ENCODE results near the gene CDC42EP3. TPM values are rescaled to one million over a fixed set of nuclear protein-coding genes. Genes with fewer than 3 reads are reported as not detected.

CDC42EP3 gene
- polyA plus RNA-seq, 3 donors: 47.0 to 51.7 (median 49.5) TPM

DNA sequence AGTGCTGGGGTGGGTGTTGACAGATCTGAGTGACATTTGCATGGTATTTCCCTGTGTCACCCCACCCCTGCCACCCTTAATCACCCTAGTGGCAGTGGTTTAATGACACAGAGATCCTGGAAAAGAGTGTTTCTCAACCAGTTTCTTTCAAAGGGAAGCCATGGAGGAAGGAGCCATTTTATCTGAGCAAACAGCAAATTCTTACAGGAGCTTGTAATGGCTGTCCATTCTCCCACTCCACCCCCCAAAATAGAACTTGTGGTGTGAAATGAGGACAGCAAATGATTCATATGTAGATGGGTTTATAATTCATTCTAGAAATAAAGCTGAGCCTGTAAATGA lies 51.5 kb downstream of the CDC42EP3 start:
- DNase-seq (ENCODE audit: low read depth in 3 of 3, low spot score in 2 of 3): no peak

DNA sequence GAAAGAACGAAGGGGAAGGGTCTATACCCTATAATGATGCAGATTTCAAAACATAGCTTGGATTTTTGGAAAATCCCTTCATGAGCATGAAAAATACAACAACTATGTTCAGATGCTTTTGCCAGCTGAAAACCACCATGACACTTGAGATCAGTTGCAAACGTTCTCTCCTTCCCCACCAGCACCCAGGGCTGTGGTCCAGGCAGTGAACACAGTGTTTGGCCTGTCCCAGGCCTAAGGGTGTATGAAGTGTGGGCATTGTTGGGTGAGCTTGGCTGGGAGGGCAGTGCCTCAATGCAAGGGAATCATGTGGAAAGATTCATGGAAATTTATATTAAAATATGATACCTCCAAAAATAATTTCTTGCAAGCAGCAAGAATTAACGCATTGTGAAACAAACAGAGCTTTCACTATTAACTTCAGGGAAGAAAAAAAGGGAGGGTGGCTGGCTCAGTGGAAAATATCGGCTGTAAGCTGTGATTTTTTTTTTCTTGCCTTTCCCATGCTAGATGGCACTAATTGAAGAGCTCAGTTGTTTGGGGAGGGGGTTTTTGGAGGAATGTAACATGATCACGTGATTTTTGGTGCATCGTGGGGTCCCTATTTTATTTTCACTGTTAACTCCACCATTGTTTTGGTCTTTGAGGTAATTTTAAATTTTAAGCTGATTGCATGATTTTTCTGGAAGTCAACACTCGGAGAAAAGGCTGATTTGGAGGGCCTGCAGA lies 52.0 kb downstream of the CDC42EP3 start:
- no peak for DNase-seq (ENCODE audit: low read depth in 3 of 3, low spot score in 2 of 3)

DNA sequence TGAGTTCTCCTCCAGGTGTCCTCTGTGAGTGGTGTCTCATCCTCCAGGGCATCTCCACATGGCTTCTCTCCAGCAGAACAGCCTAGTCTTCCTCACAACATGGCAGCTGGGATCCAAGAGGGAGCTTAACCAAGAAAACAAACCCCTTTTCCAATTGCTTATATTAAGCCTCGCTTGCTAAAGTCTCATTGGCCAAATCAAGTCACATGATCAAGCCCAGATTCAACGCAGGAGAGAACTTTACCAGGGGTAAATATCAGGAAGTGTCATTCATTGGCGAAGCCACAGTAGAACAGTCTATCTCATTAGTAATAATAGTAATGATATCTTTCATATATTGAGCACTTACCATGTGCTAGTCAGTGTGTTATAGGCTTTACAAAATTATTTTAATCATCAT lies 53.1 kb downstream of the CDC42EP3 start:
- no peak for DNase-seq (ENCODE audit: low read depth in 3 of 3, low spot score in 2 of 3)

DNA sequence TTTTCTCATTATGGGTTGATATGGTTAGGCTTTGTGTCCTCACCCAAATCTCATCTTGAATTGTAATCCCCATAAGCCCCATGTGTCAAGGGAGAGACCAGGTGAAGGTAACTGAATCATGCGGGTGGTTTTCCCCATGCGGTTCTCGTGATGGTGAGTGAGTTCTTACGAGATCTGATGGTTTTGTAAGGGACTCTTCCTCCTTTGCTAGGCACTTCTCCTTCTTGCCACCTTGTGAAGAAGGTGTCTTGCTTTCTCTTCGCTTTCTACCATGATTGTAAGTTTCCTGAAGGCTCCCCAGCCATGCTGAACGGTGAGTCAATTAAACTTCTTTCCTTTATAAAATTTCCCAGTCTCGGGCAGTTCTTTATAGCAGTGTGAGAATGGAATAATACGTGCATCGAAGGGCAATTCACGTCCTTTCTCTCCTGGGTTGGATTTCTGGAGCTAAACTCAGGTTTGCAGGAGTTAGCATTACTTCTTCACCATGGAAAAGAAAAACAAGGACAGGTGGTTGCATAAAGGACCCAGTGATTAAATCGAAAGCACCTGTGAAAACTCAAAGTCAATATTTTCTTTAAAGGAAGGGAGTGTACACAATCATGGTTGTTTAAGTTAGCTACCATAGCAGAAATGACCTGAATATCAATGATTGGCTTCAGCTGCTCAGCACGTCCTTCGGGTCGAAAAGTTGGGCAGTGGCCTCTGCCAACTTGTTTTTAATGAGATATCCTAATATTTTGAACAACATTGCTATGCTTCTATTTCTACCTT lies 54.1 kb downstream of the CDC42EP3 start:
- no peak for DNase-seq (ENCODE audit: low read depth in 3 of 3, low spot score in 2 of 3)

DNA sequence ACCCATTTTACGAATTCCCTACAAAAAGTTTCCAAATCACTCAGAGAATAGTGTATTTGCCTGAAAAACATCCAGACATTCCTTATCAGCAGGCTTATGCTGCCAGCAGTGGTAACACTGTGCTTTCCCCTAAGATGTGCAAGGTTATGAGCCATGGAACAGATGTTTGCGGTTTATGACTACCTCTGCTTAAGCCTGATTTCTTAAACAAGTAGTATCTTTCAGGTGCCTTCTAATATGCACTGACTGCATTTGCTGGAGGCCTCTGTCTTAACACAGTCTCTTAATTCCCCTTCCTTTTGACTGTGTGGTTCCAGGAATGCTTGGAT lies 54.8 kb downstream of the CDC42EP3 start:
- no peak for DNase-seq (ENCODE audit: low read depth in 3 of 3, low spot score in 2 of 3)

DNA sequence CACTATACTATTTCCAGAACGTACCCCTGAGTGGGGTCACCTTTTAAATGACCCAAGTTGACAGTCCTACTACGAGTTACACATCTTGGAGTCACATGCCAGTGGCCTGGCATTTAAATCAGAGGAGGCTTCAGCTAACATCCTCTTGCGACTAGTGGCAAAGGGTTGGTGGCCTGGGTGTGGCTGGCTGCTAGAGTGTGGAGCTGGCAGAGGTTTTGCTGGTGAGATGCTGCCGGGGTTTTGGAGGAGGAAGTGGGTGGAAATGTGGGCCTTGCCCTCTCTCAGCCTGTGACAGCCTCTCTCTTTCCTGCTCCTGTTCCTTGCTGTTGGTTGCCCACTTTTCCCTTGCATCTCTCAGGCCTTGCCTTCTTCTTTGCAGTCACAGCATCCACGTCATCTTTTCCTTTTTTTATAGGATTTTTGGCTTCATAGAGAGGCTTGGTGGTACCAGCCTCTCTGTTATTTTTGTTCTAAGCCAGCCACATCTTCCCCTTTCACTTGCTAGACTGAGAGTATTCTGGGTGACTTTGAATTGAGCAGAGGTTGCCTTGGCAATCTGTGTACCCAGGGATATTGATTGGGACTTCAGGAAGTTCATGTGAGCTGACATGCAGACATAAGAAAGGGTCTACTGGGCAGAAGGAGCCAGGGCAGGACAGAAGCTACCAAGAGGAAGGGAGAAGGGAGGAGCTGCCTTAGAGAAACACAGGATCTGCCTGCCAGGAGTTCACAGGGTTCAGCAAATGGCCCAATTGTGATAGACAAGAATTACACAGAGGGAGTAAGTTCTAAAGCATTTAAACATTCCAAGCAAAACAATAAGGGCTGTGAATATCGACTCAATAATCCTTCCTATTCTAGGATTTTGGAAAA lies 55.4 kb downstream of the CDC42EP3 start:
- no peak for DNase-seq (ENCODE audit: low read depth in 3 of 3, low spot score in 2 of 3)

DNA sequence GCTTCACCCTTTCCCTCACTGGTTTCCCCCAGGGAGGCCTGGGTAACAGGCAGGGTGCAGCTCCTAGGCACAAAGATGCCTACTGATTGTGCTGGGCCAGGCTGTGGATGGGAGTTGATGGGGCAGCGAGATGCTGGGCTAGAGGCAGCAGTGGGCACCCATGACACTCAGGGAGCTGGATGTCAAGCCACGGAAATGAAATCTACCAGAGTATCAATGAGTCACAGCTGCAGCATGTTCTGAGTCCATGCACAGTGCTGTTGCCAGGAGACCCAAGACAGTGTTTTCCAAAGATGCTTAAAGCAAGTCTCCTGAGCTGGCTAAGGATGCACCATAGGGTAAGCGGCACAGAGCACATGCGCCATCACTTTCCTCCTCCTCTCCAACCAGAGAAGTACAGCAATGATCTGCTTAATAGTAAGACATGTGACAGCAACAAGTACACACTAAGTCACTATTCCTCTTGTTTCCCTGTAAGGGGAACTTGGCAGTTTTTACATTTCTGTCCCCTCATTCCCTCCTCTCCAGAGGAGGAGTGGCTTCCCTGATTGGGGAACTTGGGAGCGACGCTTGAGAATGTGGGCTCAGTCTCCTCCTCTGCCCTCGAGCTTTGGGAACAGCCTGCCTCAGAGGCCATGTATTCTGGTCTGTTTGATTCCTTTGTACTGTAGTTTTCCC lies 57.2 kb downstream of the CDC42EP3 start:
- DNase-seq (ENCODE audit: low read depth in 3 of 3, low spot score in 2 of 3): no peak

DNA sequence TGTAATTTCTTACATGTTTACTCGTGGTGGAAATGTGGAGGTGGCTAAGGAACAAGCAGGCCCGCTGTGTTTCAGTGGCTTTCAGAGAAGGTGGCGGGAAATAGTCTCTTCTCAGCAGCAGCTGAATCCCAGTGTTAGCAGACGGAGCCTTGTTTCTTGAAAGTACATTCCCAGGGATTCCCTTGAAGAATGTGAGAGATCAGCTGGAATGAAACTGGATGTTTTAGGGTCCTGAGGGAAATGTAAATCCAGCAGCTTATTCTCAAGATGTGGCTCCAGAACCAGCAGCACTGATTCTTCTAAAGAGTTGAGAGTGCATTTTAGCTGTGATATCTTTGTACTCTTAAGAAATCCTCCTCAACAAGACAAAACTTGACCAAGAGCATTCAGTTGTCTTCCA lies 59.1 kb downstream of the CDC42EP3 start:
- no peak for DNase-seq (ENCODE audit: low read depth in 3 of 3, low spot score in 2 of 3)

DNA sequence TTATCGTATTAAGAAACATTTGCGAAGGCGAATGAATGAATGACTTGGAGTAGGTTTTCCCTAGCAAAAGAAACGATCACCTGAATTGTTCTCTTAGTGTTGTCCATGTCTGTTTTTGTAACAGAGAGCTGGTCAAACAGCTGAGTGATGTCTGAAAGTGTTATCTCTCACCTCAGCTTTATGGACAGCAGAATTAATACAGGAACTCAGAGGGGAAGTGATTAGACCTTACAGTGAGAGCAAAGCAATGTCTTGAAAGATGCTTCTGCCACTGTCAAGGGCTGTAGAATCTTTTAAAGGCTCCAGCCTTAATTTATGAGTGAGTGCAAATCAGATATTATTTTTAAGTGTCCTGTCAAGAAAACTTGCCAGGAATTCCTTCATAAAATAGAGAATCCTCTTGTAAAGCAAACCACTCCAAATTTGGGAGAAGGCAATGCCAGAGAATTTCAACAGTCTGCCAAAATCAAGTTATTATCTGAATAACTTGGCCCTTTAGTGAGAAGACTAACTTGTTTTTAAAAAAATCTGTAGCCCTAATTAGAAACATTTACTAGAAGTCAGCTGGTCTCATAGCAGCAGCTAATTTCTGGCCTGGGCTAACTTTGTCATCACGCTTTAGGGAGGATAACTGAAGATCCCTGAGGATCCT lies 60.7 kb downstream of the CDC42EP3 start:
- DNase-seq (ENCODE audit: low read depth in 3 of 3, low spot score in 2 of 3): no peak

DNA sequence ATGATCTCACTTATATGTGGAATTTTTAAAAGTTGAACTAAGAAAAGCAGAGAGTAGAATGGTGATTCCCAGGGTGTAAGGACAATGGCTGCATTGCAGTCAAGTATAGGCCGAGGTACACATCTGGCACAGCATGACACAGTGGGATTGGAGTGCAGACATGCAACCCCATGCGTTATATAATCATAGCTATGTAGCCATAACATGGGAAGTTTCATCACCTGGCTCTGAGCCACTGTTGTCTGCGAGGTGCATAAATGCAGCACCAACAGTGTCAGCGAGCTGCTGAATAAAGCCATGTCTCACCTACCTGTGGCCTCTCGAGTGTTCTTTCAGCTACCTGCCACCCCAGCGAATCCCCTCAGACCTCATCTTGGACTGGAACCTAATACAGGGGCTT lies 61.7 kb downstream of the CDC42EP3 start:
- no peak for DNase-seq (ENCODE audit: low read depth in 3 of 3, low spot score in 2 of 3)

DNA sequence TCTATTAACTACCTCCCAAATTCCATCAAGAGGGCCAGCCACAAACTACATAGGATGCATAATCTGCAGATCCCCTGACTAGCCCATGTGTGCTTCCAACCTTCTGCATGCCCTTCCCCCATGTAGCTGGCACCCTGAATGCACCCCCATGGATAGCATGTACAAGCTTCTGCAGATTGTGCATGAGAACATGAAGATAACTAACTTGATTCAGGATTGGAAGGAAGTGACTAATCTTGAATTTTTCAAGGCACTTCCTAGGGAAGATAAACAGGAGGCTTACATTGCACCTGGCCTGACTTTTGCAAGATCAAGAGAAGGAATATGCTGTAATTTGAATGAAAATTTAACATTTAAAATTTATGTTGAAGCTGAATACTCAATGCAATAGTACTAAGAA lies 66.7 kb downstream of the CDC42EP3 start:
- DNase-seq (ENCODE audit: low read depth in 3 of 3, low spot score in 2 of 3): no peak

DNA sequence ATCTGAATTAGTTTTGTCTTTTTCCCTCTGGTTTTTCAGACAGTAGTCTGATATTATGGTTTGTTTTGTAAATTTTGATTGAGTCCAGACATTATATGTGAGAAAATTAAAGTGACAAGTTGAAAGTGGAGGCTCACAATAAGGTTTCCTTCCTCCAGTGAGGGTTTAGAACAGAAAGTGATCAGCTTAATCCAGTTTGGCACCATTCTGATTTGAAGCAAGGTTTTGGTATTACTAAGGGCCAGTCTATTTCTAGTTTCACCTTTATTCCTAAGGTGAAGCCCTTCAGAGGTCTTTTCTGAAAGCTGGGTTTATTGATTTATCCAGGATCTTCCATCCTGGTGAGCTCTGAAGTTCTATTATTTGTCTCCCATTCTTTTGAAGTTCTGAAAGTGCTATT lies 68.7 kb downstream of the CDC42EP3 start:
- DNase-seq (ENCODE audit: low read depth in 3 of 3, low spot score in 2 of 3): no peak

DNA sequence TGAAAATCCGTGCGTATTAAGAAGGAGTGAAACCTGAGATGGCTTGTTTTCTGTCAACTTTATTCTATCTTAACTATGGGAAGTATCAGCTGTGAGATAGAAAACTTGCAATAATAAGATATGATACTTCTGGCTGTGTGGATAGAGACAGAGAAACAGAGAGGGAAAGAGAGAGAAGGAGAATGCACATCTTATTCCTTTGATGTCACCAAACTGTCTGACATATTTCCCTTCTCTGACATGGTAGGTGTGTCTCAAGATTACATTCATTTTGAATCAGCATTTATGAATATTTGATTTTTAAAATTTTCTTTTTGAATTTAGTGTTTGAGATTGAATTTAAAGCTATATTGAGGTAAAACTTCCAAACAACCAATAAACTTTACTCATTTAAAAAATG lies 69.4 kb downstream of the CDC42EP3 start:
- DNase-seq (ENCODE audit: low read depth in 3 of 3, low spot score in 2 of 3): no peak

DNA sequence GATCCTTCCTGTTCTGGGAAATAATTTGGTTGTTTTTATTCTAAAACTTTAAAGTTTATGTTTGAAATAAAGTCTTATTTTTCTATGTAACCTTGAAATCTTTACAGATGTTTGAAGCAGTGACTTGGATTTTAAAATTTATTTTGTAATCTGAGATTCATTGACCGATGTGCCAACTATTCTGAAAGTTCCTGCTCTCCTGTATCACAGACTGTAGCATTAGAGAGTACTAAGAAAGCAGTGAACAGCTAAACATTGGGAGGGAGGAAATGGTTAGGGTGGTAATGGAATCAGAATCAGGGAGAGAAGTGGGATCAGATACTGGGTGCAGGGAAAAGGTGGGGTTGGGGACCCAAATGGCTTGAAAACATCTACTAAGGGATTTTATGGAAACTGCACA lies 69.9 kb downstream of the CDC42EP3 start:
- no peak for DNase-seq (ENCODE audit: low read depth in 3 of 3, low spot score in 2 of 3)

DNA sequence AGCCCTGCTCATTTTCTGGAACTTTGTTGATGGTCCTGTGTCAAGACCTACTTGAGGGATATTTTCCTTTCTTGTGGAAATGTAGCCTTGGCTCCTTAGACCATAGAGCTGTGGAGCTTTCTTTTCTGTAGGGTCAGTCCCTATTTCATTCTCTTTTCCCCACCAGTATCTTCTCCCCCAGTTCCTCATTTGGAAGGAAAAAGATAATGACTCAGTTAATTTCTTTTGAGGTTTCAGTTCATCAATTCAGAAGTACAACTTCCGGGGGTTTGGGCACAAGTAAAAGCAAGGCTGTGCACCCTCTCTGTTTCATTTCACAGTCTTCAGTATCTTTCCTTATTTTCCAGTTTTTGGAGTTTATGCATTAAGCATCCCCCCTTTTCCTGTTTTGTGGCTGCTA lies 70.7 kb downstream of the CDC42EP3 start:
- no peak for DNase-seq (ENCODE audit: low read depth in 3 of 3, low spot score in 2 of 3)

DNA sequence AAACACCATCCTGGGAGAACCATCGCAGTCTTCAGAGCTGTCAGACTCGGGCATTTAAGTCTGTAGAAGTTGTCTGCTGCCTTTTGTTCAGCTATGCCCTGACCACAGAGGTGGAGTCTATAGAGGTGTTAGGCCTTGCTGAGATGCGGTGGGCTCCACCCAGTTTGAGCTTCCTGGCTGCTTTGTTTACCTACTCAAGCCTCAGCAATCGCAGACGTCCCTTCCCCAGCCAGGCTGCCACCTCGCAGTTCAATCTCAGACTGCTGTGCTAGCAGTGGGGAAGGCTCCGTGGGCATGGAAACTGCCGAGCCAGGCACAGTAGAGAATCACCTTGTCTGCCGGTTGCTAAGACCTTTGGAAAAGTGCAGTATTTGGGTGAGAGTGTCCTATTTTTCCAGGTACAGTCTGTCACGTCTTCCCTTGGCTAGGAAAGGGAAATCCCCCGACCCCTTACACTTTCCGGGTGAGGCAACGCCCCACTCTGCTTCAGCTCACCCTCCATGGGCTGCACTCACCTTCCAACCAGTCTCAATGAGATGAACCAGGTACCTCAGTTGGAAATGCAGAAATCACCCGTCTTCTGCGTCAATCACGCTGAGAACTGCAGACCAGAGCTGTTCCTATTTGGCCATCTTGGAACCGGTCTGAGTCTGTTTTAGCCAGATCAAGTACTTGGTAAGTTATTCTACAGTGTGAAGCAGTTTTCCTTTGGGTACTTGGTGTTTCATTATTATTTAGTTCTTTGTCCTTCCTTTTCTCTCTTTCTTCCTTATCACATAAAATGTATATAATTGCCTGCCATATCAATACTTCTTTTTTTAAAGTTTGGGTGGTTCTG lies 71.5 kb downstream of the CDC42EP3 start:
- no peak for DNase-seq (ENCODE audit: low read depth in 3 of 3, low spot score in 2 of 3)

DNA sequence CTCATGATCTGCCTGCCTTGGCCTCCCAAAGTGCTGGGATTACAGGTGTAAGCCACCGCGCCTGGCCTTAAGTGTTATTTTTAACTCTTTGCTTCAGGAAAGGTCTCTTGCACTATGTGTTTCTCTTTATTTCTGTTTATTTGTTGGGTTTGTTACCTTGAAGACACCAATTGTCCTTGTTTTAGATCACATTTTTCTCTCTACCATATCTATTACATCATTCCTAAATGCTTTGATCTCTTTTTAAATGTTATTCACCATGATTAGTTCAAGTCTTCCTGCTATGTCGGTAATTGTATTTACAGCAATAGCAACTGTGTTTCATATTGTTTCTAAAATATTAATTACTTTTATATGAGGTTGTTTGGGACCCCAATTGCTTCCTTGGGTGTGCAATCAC lies 77.7 kb downstream of the CDC42EP3 start:
- DNase-seq (ENCODE audit: low read depth in 3 of 3, low spot score in 2 of 3): no peak

DNA sequence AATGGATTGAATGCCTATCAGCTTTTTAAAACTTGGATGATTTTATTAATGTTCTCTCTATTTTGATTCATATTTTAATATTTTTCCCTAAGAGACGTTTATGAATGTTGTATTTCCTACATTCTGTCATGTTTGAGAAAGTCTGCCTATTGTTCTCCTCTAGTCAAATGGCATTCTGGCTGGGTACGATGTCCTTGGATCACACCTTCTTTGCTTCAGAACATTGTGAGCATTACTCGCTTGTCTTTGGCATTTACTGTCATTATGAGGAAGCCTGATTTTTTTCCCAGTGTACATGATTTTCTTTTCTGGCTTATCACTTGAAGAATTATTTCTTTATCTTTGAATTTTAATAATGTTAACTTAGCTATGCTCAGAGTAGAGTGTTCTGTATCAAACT lies 78.4 kb downstream of the CDC42EP3 start:
- no peak for DNase-seq (ENCODE audit: low read depth in 3 of 3, low spot score in 2 of 3)

All from right renal cortex interstitium (tissue), 3 donors.